B cell (primary cell): ENCODE data around the gene LCN2.

Experiments
- EZH2 ChIP-seq: IDR thresholded peaks from 2 replicates; pipeline ENCODE4 v1.6.1; 2012; ENCODE audit warnings: borderline replicate concordance, low read depth, mild to moderate bottlenecking, moderate library complexity, low read length; ENCODE audit not compliant: insufficient read depth, poor library complexity, severe bottlenecking
- TF ChIP-seq, protein P1 (sequence below): fragments of 200-600 bp; IDR thresholded peaks from one replicate; pipeline ENCODE4 v1.8.0; 2022; ENCODE audit warnings: antibody characterized with exemption, mild to moderate bottlenecking

DNA sequence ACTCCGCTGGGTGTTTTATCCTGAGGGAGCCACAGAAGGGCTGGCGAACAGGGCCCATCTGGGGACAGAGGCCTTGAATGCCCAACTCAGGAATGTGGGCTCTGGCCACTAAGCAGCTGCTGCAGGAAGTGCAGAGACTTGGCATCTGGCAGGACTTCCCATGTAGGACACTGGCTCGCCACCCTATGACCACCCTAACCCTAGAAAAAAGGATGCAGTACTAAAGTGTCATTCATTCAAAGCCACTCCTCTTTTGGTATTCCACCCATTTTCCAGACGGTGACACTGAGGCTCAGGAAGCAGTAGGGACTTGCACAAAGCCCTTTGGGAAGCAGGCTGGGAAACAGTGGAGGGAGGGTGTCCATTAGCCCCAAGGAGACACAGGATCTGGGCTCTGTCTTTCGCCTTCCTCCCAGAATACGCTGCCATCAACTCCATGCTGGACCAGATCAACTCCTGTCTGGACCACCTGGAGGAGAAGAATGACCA lies 13.8 kb downstream of the LCN2 start:
- no peak for TF ChIP-seq EZH2
- TF ChIP-seq, protein P1, sequence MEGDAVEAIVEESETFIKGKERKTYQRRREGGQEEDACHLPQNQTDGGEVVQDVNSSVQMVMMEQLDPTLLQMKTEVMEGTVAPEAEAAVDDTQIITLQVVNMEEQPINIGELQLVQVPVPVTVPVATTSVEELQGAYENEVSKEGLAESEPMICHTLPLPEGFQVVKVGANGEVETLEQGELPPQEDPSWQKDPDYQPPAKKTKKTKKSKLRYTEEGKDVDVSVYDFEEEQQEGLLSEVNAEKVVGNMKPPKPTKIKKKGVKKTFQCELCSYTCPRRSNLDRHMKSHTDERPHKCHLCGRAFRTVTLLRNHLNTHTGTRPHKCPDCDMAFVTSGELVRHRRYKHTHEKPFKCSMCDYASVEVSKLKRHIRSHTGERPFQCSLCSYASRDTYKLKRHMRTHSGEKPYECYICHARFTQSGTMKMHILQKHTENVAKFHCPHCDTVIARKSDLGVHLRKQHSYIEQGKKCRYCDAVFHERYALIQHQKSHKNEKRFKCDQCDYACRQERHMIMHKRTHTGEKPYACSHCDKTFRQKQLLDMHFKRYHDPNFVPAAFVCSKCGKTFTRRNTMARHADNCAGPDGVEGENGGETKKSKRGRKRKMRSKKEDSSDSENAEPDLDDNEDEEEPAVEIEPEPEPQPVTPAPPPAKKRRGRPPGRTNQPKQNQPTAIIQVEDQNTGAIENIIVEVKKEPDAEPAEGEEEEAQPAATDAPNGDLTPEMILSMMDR: no peak
